Right renal cortex interstitium (tissue), 3 donors: Measurements from ENCODE around the gene IMMP1L. TPM values are rescaled to one million over a fixed set of nuclear protein-coding genes. Genes with fewer than 3 reads are reported as not detected.

ENCODE experiments used
- DNase-seq, 3 donors: peaks; one replicate each; pipeline ENCODE4 v3.0.0-alpha.2; 2013; ENCODE audit warnings: low read depth in 3 of 3, low spot score in 2 of 3
- polyA plus RNA-seq, 3 donors: library from polyadenylated mRNA; unstranded; fragments of 120-200 nt; gene quantifications; one replicate each; pipeline ENCODE4 v1.2.1, GENCODE V29; 2013; ENCODE audit not compliant: insufficient read length in 3 of 3

Gene IMMP1L
- polyA plus RNA-seq, 3 donors: 47.8 to 57.6 (median 51.8) TPM

DNA sequence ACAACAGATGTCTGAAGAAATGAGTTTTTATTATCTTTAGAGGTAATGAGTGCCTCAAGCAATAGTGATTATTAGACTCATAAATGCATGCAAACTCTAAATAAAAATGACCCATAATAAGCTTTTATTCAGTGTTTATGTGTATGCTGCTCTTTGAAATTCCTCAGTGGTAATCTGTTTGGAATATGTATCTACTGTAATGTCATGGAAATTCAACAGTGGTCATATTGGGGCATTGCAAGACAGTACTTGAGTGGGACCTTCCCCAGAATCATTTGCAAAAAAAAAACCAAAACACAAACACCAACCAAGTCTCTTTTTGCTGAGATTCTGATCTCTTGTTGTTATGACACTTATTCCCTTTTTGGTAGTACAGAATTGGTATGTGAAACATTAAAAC is 104.8 kb downstream of the IMMP1L start:
- no peak for DNase-seq

DNA sequence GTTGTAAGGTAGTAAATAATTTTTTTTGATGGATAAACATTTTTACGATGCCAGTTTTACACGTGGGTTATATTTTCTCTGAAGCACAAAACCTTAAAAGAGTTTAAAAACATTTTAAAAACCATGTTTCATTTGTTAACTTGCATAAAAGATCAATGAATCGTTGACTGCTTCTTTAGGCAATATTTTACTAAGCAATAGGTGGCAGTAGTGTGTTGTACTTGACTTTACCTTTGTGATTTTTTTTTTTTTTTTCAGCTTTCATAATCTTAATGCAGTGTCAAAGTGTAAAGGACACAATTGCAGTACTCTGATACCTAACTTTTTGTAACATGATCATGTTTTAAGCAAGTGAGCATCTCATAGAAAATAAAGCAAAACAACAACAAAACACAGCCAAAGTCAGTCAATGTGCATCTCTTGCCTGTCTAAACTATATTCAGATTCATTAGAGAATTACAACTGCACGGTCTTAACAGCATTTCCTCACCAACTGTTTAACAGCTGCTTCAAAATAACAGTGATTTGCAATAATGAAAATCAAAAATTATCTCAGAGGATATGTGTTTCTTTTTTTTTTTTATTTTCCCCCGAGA is 112.1 kb downstream of the IMMP1L start:
- DNase-seq: no peak

DNA sequence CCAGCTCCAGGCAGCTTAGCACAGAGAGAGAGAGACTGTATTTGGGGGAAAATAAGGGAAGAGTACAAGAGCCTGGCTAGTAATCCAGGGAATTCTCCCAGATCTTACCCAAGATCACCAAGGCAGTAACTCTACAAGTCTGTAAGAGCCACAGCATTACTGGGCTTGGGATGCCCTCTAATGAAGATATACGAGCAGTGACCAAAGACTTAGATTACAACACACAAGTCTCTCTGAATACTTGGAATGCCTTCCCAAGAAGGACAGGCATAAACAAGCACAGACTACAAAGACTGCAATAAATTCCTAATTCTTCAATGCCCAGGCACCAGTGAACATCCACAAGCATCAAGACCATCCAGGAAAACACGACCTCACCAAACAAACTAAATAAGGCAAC is 122.0 kb downstream of the IMMP1L start:
- no peak for DNase-seq

DNA sequence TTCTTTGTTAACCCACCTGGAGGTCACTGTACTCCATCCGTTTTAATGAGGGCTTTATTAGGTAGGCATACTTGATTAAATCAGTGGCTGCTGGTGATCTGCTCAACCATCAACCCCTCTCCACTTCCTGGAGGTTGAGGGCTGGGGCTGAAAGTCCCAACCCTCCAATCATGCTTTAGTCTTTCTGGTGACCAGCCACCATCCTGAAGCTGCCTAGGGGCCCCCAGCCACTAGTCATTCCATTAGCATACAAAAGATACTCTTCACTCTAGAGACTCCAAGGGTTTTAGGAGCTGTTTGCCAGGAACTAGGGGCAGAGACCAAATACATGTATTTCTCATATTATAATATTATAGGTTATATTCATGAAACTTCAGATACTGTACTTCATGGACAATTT is 126.3 kb downstream of the IMMP1L start:
- no peak for DNase-seq

Other genes with a start within 250 kb of the IMMP1L start
- gene DCDC1, start 139.9 kb downstream of the IMMP1L start, polyA plus RNA-seq: 1 to 10 TPM; 3.4 to 4.7 (median 3.6) TPM
- gene DNAJC24, start 139.8 kb downstream of the IMMP1L start, polyA plus RNA-seq: 10 to 100 TPM; 21.1 to 22.9 (median 22.4) TPM
- 10 to 100 TPM; 28.0 to 28.7 (median 28.7) TPM for gene ELP4, start 145 bp upstream of the IMMP1L start, polyA plus RNA-seq